ENCODE data around the gene CCDC85A.

Gene CCDC85A

DNA sequence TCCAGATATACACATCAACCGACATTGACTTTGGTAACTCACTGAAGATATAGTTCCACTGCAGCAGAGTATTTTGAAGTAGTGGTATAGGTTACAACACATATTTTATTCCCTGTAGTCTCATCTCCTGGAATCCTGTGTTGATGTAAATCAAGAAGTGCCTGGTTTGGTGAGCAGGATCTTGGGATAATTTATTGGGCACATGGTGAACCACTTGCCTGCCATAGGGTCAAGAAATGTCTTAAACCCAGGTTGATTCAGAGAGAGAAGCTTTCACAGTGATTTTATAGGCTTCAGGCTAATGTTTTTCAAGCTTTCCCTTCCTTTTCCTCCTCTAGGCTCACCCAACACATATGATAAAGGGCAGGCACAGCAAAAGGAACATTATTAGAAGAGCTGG lies 24.6 kb downstream of the CCDC85A start:
- DNase-seq: no peak
- Mint-ChIP-seq H3K27ac (no peak overlapping the region), H3K9me3 (no peaks in the 10 kb centered on the region), H3K27me3 (no peaks in the 10 kb centered on the region), H3K4me1 (no peaks in the 10 kb centered on the region), H3K36me3 (no peaks in the 10 kb centered on the region), H3K4me3 (no peak overlapping the region)
- CTCF ChIA-PET: no interaction called here

DNA sequence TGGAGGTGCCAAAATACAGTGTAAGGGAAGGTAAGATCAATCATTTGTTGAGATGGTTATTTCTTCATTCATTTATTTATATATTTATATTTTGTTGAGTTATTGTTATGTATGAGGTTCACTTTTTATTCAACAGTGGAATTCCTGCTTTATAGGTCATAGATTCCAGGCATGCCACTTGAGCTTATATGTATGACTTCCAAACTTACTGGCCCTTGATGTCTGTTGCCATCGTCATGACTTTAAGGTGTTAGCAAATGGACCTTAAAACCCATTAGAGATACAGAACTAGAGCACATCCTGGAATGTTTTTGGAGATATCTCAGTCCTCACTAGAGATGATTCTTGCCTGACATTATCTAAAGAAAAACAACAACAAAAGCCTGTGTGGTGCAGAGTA lies 25.9 kb downstream of the CCDC85A start:
- H3K9me3 Mint-ChIP-seq: no peaks in the 10 kb centered on the region
- no peak overlapping the region for H3K27ac Mint-ChIP-seq
- DNase-seq: no peak
- H3K4me1 Mint-ChIP-seq: no peaks in the 10 kb centered on the region
- H3K27me3 Mint-ChIP-seq: no peaks in the 10 kb centered on the region
- no peak overlapping the region for H3K4me3 Mint-ChIP-seq
- H3K36me3 Mint-ChIP-seq: no peaks in the 10 kb centered on the region
- CTCF ChIA-PET: no interaction called here

DNA sequence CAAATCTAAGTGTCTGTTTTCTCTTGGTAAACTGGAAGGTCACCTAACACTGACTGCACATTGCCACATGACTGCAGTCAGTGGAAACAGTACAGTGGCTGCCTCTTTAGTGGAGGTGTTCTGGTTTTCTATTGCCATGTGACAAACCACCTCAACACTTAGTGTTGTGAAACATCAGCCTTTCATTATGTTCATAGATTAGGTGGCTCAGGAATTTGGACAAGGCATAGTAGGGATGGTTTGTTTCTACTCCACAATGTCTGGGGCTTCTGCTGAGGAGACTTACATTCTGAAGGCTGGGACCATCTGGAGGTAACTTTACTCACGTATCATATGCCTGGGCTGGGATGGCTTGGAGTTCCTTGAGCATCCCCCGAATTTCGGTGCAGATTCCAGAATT lies 26.5 kb downstream of the CCDC85A start:
- Mint-ChIP-seq H3K36me3 (no peaks in the 10 kb centered on the region), H3K27ac (no peak overlapping the region), H3K27me3 (no peaks in the 10 kb centered on the region), H3K4me3 (no peak overlapping the region), H3K4me1 (no peaks in the 10 kb centered on the region), H3K9me3 (no peaks in the 10 kb centered on the region)
- DNase-seq: no peak
- CTCF ChIA-PET: no interaction called here

DNA sequence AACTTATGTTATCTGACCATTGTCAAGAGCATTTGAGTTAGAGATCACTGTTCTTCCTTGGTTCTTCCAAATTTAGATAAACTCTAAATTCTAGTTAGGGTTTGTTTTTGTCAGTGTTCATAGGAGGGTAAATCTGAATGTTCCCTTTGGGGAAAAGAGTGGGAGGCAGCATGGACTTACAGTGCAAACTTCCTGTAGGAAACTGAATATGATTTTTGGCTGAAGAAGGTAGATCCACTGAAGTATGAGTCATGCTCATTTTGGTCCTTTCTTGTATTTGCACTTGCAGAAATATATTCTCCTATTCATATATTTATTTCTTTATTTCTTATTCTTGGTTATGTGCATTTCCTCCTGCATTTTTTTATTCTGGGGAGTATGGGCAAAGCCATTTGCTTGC lies 27.3 kb downstream of the CCDC85A start:
- Mint-ChIP-seq H3K27ac (no peak overlapping the region), H3K4me3 (no peak overlapping the region), H3K27me3 (no peaks in the 10 kb centered on the region), H3K9me3 (no peaks in the 10 kb centered on the region), H3K36me3 (no peaks in the 10 kb centered on the region), H3K4me1 (no peaks in the 10 kb centered on the region)
- CTCF ChIA-PET: no interaction called here
- DNase-seq: no peak

DNA sequence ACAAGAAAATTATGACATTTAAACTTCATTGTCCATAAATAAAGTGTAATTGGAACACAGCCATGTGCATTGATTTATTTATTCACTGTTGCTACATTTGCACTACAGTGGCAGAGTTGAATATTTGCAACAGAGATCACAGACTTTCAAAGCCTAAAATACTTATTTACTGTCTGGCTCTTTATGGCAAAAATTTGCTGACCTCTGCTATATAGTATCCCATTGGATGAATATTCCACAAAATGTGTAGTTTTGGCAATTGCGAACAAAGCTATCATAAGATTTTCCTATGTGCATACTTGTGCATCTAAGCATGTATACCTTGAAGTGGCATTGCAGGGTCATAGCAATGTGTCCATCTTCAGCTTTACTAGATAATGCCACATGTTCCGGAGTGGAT lies 32.1 kb downstream of the CCDC85A start:
- Mint-ChIP-seq H3K4me3 (no peak overlapping the region), H3K36me3 (no peaks in the 10 kb centered on the region), H3K27me3 (no peaks in the 10 kb centered on the region), H3K4me1 (no peaks in the 10 kb centered on the region), H3K9me3 (no peaks in the 10 kb centered on the region), H3K27ac (no peak overlapping the region)
- CTCF ChIA-PET: no interaction called here
- no peak for DNase-seq

DNA sequence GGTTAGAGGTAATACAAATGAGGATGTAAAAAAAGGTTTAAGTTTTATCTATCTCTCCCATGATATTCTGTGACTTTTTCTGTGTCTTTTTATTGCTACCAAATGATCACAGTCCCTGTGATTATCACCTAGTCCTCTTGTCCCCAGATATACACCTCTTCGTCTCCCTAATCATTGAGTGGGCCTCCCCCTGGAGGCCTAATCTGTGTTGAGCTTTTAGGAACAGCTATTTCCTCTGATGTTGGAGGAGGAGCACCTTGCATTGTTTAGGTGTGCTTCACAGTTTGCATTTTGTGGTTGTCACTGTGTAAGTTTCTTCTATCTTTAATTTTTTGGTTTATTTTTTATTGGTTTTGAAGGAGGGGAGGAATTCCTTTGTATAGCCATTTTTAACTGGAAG lies 33.3 kb downstream of the CCDC85A start:
- no peaks in the 10 kb centered on the region for H3K27me3 Mint-ChIP-seq
- no peak overlapping the region for H3K4me3 Mint-ChIP-seq
- CTCF ChIA-PET: no interaction called here
- no peaks in the 10 kb centered on the region for H3K4me1 Mint-ChIP-seq
- no peak for DNase-seq
- H3K27ac Mint-ChIP-seq: no peak overlapping the region
- no peaks in the 10 kb centered on the region for H3K9me3 Mint-ChIP-seq
- no peaks in the 10 kb centered on the region for H3K36me3 Mint-ChIP-seq

DNA sequence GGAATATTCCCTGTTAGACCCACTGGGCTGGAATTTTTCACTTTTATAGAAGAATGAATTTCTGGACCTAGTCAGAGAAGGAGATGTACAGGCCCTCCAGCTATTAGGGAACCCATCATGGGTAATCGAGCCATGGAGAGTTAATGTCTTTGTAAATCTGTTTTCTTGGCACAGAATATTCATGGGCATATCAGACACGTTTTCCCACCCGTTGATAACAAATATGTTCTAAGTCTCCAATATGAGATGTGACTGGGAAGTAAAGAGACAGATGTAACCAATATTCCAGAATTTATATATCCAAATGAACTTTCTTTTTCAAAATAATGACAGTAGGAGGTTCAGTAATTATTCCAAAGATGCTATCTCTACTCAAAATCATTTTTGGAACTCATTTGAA lies 38.7 kb downstream of the CCDC85A start:
- CTCF ChIA-PET: no interaction called here
- Mint-ChIP-seq H3K36me3 (no peaks in the 10 kb centered on the region), H3K4me3 (no peak overlapping the region), H3K27me3 (no peaks in the 10 kb centered on the region), H3K27ac (no peak overlapping the region), H3K9me3 (no peaks in the 10 kb centered on the region), H3K4me1 (no peaks in the 10 kb centered on the region)
- no peak for DNase-seq

DNA sequence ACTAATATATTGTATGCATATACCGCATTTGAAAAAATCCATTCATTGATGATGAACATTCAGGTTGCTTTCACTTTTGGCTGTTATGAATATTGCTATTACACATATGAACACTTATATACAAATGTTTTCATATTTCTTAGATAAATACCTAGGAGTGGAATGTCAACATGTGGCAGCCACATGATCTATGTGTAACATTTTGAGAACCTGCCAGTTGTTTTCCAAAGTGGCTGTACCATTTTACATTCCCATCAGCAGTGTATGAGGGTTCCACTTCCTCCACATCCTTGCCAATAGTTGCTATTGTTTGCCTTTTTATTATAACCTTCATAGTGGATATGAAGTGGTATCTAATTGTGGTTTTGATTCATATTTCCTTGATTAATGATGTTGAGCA lies 40.5 kb downstream of the CCDC85A start:
- H3K36me3 Mint-ChIP-seq: no peaks in the 10 kb centered on the region
- H3K9me3 Mint-ChIP-seq: no peaks in the 10 kb centered on the region
- CTCF ChIA-PET: no interaction called here

DNA sequence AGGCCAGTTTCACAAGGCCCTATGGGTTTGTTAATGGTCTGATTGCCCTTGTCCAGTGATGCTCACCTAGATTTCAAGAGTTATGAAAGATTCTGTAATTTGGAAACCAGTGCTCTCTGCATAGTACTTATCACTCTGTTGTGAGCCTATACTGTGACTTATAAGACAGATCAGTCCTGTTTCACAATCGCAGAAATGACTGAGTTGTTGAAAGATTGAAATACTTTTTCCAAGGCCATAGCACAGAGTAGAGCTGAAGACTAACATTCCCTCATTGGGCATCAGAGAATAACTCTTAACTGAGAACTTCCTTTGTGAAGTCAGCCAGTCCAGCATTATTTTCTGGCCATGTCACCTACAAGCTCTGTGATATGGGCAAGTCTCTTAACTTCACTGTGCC lies 44.0 kb downstream of the CCDC85A start:
- Mint-ChIP-seq H3K27ac (no peak overlapping the region), H3K4me3 (no peak overlapping the region), H3K36me3 (no peaks in the 10 kb centered on the region), H3K27me3 (no peaks in the 10 kb centered on the region), H3K9me3 (no peaks in the 10 kb centered on the region), H3K4me1 (no peaks in the 10 kb centered on the region)
- CTCF ChIA-PET: no interaction called here
- no peak for DNase-seq

More for the DNA sequence above, 40.5 kb downstream of the CCDC85A start:
- no peak overlapping the region for H3K27ac Mint-ChIP-seq
- H3K4me1 Mint-ChIP-seq: no peaks in the 10 kb centered on the region
- no peak for DNase-seq
- no peaks in the 10 kb centered on the region for H3K27me3 Mint-ChIP-seq
- no peak overlapping the region for H3K4me3 Mint-ChIP-seq

DNA sequence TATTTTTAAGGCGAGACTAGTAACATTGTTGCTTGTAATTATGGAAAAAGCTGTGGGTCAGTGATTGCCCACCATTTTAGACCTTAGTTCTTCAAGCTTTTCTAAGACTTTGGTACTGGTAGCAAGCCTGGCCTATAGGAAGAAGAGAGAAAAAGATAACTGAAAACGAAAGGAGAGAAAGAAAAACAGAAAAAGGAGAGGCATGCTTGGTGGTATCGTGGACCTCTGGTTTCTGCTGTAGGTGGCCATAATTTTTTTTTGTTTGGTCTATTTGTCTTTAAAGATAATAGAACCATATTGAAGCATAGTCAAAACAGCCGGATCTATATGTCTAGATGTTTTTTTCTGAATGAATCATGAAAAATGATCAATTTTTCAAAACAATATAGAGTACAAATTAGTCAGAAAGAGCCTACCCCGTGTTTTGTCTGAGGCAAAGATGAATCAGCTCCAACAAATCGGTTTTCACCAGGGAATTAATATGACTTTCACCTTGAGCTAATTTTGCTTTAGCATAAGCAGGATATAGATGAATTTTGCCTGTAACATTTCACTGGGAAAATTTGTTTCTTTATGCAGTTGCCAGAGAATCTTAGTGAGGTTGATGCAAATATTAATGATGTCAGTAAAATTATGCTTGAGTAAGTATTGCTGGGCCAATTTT lies 45.7 kb downstream of the CCDC85A start:
- no peaks in the 10 kb centered on the region for H3K9me3 Mint-ChIP-seq
- no peaks in the 10 kb centered on the region for H3K4me1 Mint-ChIP-seq
- CTCF ChIA-PET: no interaction called here

DNA sequence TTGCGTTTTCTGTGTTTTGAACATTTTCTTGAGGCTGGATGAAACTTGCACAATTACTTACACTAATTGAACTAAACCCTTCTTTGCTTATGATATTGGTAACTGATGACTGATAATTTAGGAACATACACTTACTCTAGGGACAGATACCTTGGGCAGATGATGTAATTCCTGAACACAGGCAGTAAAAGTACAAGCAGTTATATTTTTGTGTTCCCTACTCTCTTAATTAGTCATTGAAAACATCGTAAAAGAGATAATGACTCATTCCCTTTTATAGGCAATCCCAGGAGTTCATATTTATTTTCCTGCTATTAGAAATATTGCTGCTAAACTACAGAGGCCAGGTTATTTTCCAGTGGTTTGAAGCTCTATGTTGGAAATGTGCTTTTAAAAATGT lies 46.4 kb downstream of the CCDC85A start:
- no peaks in the 10 kb centered on the region for H3K27me3 Mint-ChIP-seq
- H3K36me3 Mint-ChIP-seq: no peaks in the 10 kb centered on the region
- H3K4me1 Mint-ChIP-seq: no peaks in the 10 kb centered on the region
- DNase-seq: no peak
- no peaks in the 10 kb centered on the region for H3K9me3 Mint-ChIP-seq
- no peak overlapping the region for H3K4me3 Mint-ChIP-seq
- H3K27ac Mint-ChIP-seq: no peak overlapping the region
- CTCF ChIA-PET: no interaction called here

More for the DNA sequence above, 45.7 kb downstream of the CCDC85A start:
- Mint-ChIP-seq H3K4me3 (no peak overlapping the region), H3K27me3 (no peaks in the 10 kb centered on the region), H3K36me3 (no peaks in the 10 kb centered on the region), H3K27ac (no peak overlapping the region)
- DNase-seq: no peak

DNA sequence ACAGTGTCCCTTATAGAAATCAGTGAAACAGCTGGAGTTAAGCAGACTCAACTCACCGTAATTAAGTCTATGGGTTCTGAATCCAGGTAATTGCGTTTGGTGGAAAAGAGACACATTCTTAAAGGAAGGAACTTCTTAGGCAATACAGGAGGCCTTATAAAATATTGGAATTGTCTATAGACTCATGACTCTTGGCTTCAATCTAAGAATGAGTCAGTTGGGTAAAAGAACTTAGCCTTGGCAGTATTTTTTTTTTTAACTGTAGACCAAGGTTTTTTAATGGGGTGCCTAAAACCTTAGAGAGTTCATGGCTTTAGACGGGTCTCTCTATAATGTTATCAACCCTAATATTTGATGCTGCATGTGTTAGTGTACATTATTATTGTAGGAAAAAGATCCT lies 47.6 kb downstream of the CCDC85A start:
- H3K9me3 Mint-ChIP-seq: no peaks in the 10 kb centered on the region
- H3K27me3 Mint-ChIP-seq: no peaks in the 10 kb centered on the region
- no peak overlapping the region for H3K4me3 Mint-ChIP-seq
- DNase-seq: no peak
- CTCF ChIA-PET: no interaction called here
- H3K4me1 Mint-ChIP-seq: no peaks in the 10 kb centered on the region
- H3K27ac Mint-ChIP-seq: no peak overlapping the region
- H3K36me3 Mint-ChIP-seq: no peaks in the 10 kb centered on the region

DNA sequence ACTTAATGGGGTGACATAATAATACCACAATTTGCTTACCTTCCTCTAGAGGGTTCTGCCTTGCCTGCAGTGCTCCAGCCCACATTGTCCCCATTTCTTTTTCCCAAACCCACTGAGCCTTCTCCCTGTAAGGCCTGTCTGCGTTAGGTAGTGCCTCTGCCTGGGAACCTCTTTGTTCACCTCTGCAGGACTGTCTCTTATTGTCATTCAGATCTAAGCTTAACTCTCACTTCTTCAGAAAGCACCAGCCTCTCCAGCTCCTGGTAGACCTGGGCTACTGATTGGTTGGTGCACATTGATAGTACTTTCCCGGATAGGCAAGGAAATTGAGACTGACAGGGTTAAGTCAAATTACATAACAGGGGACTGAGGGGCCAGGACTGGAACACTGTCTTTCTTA lies 49.1 kb downstream of the CCDC85A start:
- CTCF ChIA-PET: no interaction called here
- DNase-seq: no peak
- H3K27me3 Mint-ChIP-seq: no peaks in the 10 kb centered on the region
- H3K36me3 Mint-ChIP-seq: no peaks in the 10 kb centered on the region
- no peak overlapping the region for H3K4me3 Mint-ChIP-seq
- H3K9me3 Mint-ChIP-seq: no peaks in the 10 kb centered on the region
- no peaks in the 10 kb centered on the region for H3K4me1 Mint-ChIP-seq
- no peak overlapping the region for H3K27ac Mint-ChIP-seq

DNA sequence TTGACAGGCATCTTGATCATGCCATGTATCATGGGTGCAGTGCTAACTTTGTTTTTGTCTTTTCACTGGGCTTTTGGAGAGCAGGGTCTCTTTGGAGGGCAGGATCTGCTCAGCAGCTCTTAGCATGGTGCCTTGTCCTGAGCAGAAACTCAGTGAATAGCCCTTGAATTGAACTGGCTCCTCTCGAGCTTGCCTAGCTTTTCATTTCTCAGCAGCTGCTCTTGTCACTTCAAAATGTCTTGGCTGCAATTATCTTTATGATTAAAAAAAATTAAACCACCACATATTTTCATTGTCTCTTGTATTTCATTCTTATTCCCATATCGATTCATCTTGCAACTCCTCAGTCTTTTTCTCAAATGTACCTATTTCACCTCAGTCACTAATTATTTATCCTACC lies 50.5 kb downstream of the CCDC85A start:
- CTCF ChIA-PET: no interaction called here
- DNase-seq: no peak
- no peak overlapping the region for H3K4me3 Mint-ChIP-seq
- H3K4me1 Mint-ChIP-seq: no peaks in the 10 kb centered on the region
- H3K27me3 Mint-ChIP-seq: no peaks in the 10 kb centered on the region
- no peak overlapping the region for H3K27ac Mint-ChIP-seq
- H3K36me3 Mint-ChIP-seq: no peaks in the 10 kb centered on the region
- no peaks in the 10 kb centered on the region for H3K9me3 Mint-ChIP-seq

DNA sequence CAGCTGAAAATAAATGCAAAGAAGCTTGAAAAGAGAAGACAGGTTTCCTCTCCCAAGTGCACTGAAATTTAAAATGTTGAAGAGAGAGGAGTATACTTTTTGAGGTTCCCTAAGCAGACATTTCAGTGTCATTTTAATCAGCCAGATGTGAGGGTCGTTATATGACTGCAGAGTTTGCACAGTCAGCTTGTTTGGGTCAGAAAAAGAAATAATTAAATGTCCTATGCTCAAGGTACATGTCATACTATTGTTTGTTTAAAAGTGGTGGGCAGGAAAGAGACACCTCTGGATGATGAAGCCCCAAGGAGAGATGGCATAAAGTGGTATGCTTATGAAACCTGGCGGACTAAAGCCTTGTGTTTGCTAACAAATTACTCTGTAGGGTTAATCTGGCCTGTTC lies 55.2 kb downstream of the CCDC85A start:
- H3K36me3 Mint-ChIP-seq: no peaks in the 10 kb centered on the region
- H3K27ac Mint-ChIP-seq: no peak overlapping the region
- no peak for DNase-seq
- peaks cover 3% of the 10 kb centered on the region for H3K9me3 Mint-ChIP-seq
- no peaks in the 10 kb centered on the region for H3K4me1 Mint-ChIP-seq
- H3K27me3 Mint-ChIP-seq: no peaks in the 10 kb centered on the region
- CTCF ChIA-PET: no interaction called here
- H3K4me3 Mint-ChIP-seq: no peak overlapping the region

DNA sequence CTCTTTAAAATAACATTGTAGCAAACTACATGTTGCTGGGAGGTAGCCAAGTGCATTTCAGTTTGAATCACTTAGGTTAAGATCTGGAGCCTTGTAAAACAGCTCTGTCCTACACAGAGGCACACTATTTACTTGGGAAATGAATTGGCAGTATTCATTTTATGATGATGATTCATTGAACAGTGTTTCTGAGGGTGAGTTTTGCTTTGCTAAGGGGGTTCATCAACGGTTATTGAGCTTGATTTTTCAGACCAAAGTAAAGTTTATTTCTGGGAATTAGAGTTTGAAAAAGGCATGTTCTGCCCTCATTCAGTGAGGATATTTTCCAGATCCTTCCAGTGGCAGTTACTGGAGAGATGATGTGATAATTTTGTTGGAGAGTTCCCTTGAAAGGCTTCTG lies 55.6 kb downstream of the CCDC85A start:
- H3K9me3 Mint-ChIP-seq: peaks cover 3% of the 10 kb centered on the region
- CTCF ChIA-PET: no interaction called here
- no peaks in the 10 kb centered on the region for H3K36me3 Mint-ChIP-seq
- H3K4me3 Mint-ChIP-seq: no peak overlapping the region
- H3K4me1 Mint-ChIP-seq: no peaks in the 10 kb centered on the region
- no peak overlapping the region for H3K27ac Mint-ChIP-seq
- DNase-seq: no peak
- no peaks in the 10 kb centered on the region for H3K27me3 Mint-ChIP-seq
